ENCODE results near the gene RRBP1.
"Not testable (repeated sequence)": the region's sequence is repeated elsewhere in the genome, so short reads cannot be mapped to it uniquely, and the experiment has no call there.

The RRBP1 gene

DNA sequence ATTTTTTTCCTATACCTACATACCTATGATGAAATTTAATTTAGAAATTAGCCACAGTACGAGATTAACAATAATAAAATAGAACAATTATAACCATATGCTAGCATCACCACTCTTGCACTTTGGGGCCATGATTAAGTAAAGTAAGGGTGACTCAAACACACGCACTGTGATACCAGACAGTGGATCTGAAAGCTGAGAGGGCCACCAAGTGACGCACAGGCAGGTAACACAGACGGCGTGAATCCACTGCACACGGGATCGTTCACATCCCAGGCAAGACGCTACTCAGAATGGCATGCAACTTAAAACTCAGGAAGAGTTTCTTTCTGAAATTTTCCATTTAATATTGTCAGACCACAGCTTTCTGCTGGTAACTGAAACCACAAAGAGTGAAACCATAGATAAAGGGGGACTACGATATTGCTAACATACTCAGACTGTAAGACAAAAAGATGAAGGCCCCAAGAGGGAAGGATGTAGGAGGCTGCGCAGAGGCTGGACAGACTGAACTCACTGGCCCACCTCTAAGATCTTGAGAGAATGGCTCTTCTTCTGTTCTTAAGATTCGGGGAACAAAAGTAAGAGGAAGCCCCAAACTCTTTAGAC is 17.9 kb downstream of the RRBP1 start:
- no peak for DNase-seq (ENCODE audit: low read depth in 1 of 2, low spot score in 1 of 2)

- no peak for DNase-seq (ENCODE audit: low read depth in 1 of 2, low spot score in 1 of 2)
Observed at GRCh38 chr20:17663486-17663885, 18.6 kb downstream of the RRBP1 start.

DNA sequence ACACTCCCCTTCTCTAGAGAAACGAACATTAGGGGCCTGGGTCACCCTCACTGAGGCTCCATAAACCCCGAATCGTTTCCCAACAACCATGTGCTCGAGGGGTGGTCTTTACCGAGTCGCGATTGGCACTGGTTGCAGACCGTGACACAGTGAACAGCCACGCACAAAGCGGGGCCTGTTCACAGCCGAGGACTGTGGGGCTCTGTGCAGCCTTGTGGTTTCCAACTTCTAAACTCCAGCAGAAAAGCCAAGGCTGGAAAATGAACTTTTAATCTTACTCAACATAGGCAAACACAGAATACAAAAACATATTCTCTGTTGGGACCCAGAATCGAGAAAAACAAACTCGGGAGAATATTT is 19.0 kb downstream of the RRBP1 start:
- no peak for DNase-seq (ENCODE audit: low read depth in 1 of 2, low spot score in 1 of 2)

DNA sequence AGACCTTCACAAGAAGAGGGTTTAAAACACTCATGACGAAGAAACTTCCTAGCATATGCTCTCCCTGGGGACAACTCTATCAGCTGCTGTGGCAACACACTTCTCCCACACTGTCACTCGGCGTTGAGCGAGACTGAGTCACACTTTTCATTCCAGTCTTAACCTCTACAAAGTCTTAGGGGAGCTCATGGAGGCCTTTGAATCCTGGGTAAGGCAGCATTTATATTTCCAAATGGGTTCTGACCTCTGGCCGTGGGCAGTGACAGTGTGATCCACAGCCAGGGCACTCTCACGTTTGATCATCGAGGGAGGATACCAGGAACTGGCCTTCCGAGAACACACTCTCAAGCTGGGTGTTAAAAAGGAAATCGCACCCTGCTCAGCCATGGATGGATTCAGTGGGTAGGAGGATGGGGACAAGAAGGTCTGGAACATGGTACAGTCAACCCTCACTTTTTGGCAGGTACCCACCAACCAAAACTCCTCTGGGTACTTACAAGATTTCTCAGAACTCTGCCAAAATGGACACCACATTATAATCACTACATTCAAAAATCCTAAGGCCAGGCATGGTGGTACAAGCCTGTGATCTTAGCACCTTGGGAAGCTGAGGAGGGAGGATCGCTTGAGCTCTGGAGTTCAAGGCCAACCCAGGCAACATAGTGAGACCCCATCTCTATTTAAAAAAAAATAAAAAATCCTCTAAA is 19.6 kb downstream of the RRBP1 start:
- no peak for DNase-seq (ENCODE audit: low read depth in 1 of 2, low spot score in 1 of 2)

- no peak for DNase-seq (ENCODE audit: low read depth in 1 of 2, low spot score in 1 of 2)
Observed at GRCh38 chr20:17661121-17661744, 20.8 kb downstream of the RRBP1 start.

DNA sequence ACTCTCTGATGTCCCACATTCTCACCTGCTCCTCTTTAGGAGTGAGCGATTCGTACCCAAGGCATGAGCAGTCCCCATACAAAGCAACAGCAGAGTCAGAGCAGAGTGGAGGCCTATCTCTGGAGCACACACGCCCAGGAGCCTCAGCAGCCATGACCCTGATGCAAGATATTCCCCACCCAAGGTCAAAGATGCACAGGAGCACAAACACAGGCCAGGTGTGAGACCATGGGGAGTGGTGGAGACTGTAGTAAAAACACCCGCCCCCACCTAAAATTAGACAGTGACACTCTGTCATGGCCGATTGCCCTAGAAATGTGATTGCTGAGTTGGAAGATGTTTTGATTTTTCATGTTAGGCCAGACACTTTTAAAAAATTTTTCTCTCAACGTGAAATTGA is 21.4 kb downstream of the RRBP1 start:
- DNase-seq (ENCODE audit: low read depth in 1 of 2, low spot score in 1 of 2) = no peak

DNA sequence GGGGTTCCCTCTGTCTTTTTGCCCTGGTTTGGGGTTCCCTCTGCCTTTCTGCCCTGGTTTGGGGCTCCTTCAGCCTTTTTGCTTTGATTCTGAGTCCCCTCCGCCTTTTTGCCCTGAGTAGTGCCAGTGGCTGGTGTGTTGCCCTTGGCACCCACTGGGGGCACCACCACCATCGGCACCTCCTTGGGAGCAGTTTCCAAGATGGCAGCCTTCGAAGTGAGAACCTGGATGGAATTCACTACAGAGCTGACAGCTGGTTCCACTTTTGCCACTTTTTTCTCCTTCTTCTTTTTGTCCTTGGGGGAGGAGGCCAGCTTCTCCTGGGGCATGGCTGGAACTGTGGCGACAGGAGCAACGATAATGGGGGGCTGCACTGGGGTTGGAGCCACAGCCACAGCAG is 22.2 kb downstream of the RRBP1 start:
- DNase-seq (ENCODE audit: low read depth in 1 of 2, low spot score in 1 of 2) = no peak

DNA sequence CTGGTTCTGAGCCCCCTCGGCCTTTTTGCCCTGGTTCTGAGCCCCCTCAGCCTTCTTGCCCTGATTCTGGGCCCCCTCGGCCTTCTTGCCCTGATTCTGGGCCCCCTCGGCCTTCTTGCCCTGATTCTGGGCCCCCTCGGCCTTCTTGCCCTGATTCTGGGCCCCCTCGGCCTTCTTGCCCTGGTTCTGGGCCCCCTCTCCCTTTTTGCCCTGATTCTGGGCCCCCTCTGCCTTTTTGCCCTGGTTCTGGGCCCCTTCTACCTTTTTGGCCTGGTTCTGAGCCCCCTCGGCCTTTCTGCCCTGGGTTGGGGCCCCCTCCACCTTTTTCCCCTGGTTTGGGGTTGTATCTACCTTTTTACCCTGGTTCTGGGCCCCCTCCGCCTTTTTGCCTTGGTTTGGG is 22.7 kb downstream of the RRBP1 start:
- not testable (repeated sequence) for DNase-seq (ENCODE audit: low read depth in 1 of 2, low spot score in 1 of 2)

GRCh38 chr20:17658648-17658993 is 23.4 kb downstream of the RRBP1 start:
- DNase-seq (ENCODE audit: low read depth in 1 of 2, low spot score in 1 of 2) = no peak

- DNase-seq (ENCODE audit: low read depth in 1 of 2, low spot score in 1 of 2) = no peak
Observed at GRCh38 chr20:17657898-17658647, 24.0 kb downstream of the RRBP1 start.

DNA sequence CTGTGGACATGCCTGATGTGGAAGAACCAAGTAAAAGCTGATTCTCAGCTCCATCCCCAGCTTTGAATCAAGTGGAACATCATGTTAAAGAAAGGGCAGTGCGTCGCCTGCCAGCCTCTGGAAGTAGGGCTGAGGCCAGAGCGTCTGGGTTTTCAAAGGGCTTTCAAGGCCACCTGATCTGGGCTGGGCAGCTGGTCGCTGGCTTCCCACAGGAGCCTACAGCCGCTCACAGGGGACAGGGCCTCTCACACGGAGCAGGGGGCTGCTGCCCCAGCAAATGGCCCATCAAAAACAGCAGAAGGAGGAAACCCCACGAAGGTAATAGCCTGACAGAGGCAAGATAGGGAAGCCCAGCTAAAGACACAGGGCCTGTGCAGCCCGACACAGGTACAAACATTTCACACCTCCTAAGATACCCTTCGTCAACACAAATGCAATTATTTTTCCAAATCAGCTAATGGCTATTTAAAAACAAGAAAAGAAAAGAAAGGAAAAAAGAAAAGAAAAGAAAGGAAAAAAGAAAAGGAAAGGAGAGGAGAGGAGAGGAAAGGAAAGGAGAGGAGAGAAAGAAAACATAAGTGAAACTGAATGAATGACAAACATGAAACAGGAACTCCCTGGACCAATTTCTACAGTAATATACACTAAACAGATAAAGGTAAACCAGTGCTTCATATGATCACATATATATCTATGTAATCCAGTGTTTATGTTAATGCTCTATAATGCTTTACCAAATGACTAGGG is 24.8 kb downstream of the RRBP1 start:
- DNase-seq (ENCODE audit: low read depth in 1 of 2, low spot score in 1 of 2) = no peak

- no peak for DNase-seq (ENCODE audit: low read depth in 1 of 2, low spot score in 1 of 2)
Observed at GRCh38 chr20:17655865-17656479, 26.1 kb downstream of the RRBP1 start.

DNA sequence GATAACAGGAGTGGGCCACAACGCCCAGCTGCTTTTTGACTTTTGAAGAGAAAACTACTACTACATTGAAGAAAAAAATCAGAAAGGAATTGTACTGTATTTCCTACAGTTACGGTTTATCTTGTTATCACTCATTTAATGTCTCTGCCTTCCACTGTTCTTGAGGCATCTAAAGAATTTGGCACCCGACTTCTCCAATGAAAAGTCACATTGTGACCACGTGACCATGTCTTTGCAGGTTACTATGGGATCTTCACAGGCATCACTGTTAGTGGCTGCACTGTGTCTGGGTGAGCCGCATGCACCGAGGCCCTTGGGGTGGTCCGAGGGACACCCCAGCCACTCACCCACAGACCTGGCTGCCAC is 26.8 kb downstream of the RRBP1 start:
- DNase-seq (ENCODE audit: low read depth in 1 of 2, low spot score in 1 of 2) = no peak

GRCh38 chr20:17654649-17655285 is 27.3 kb downstream of the RRBP1 start:
- no peak for DNase-seq (ENCODE audit: low read depth in 1 of 2, low spot score in 1 of 2)

DNA sequence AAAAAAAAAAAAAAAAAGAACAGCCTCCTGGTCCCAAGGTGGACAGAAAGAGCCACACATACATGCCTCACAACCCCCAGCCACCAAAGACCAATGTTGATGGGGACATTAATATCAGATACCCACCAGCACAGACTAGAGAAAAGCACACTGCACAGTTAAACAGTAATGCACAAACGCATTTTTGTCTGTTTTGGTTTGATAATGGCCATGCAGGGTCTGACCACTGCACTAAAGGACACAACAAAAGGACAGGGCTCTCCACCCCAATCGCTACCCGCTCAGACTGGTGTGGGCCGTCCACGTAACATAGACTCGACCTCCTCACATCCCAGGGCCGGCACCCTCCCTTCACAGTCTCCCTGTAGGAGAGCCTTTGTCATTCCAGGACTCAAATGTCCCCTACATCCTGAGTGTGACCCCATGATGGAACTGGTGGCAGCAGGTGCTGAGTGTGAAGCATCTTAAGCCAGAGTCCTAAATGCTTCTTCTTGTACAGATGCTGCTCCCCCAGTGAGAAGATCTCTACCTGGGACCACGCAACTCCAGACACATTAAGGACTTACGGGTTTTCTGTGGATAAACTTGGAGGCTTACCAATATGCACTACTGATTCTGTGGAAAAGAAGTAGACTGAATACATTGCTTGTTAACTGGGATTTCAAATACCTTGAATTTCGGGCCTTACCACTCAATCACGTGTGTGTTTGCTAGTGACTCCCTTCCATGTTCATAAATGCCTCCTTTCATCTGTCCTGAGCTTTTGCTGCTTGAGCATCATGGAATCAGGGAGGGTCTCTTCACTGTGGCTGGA is 28.0 kb downstream of the RRBP1 start:
- DNase-seq (ENCODE audit: low read depth in 1 of 2, low spot score in 1 of 2) = no peak

GRCh38 chr20:17652411-17652810 is 29.6 kb downstream of the RRBP1 start:
- DNase-seq (ENCODE audit: low read depth in 1 of 2, low spot score in 1 of 2) = no peak

DNA sequence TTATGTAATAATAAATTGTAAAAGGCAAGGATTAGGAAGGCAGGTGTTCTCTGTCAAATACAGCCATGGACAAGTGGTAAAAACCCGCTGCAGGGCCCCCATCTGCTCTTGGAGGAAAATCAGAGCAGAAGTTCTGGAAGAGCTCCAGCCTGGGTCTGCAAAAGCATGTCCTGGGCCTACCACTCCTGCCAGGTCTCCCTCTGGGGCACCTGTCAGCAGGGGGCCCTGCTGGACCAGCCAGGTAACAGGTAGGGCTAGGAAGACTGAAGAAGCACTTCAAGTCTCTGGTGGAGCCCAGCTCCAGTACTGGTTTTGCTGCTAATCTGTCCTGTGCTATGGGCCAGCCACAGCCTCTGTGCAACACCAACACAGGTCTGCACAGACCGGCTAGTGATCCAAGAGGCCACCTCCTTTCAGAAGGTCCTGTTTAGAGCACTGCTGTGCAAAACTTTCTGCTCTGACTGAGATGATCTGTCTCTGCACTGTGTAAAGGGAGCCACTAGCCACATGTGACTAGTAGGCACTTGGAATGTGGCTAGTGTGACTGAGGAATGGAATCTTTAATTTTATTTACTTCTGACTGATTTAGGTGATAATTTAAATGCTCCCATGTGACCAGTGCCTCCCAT is 30.2 kb downstream of the RRBP1 start:
- no peak for DNase-seq (ENCODE audit: low read depth in 1 of 2, low spot score in 1 of 2)

GRCh38 chr20:17651129-17651759 is 30.8 kb downstream of the RRBP1 start:
- DNase-seq (ENCODE audit: low read depth in 1 of 2, low spot score in 1 of 2) = no peak
